ENCODE results near the gene TPSAB1. TPM values are rescaled to one million over a fixed set of nuclear protein-coding genes. Genes with fewer than 3 reads are reported as not detected.

The TPSAB1 gene
- total and polyA plus RNA-seq, 2 donors = 10.8 to 72.9 TPM

DNA sequence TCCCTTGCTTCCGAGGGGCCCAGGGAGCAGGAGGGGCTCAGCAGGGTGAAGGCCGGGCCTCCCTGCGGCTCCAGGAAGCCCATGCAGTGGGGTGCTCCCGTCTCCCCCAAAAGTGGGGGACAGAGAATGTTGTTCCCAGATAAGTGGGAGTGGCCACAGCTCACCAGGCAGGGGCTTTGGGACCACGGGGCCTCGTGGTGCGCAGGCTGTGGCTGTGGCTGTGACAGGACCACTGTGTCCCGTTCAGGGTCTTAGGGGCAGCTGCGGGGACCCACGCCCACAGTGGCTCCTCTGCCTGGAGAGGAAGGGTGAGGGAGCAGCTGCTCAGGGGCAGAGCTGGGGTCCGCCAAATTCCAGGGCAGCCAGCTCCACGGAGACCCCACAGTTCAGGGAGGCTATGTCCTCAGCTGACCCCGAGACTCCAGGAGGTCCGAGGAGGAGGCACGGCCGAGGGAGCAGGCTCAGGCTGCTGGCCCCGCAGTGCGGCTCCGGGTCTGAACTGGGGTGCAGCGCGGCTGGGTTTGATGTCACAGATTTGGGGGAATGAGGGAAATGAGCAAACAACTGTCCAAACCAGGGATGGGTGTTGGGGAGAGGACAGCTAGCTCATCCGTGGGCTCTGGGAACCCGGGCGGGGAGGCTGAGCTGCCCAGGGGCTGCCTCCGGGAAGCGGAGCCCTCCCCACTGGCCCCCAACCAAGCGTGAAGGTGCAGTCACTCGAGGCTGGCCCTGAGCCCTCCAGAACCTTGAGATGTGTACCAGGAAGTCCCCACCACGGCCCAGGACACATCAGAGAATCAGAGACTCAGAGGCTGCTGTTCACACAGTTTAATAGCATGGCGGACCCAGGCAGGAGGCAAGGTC is 38.8 kb downstream of the TPSAB1 start:
- Histone ChIP-seq H3K4me1 (ENCODE audit: insufficient read depth) (no peaks in the 10 kb centered on the region), H3K27ac (ENCODE audit: low read depth) (no peak overlapping the region), H3K36me3 (ENCODE audit: insufficient read depth) (no peaks in the 10 kb centered on the region), H3K4me3 (ENCODE audit: low read depth, low read length) (no peak overlapping the region)
- no peak for DNase-seq (ENCODE audit: extremely low spot score)
- 77% methylated on average over 30 of the region's 30 CpGs for whole genome bisulfite sequencing

- DNase-seq (ENCODE audit: extremely low spot score) = no peak
- WGBS = 86% methylated on average over 29 of the region's 29 CpGs
- Histone ChIP-seq H3K36me3 (ENCODE audit: insufficient read depth) (no peaks in the 10 kb centered on the region), H3K4me3 (ENCODE audit: low read depth, low read length) (no peak overlapping the region), H3K27ac (ENCODE audit: low read depth) (no peak overlapping the region), H3K4me1 (ENCODE audit: insufficient read depth) (no peaks in the 10 kb centered on the region)
Measured at GRCh38 chr16:1279945-1280589, 39.6 kb downstream of the TPSAB1 start.

DNA sequence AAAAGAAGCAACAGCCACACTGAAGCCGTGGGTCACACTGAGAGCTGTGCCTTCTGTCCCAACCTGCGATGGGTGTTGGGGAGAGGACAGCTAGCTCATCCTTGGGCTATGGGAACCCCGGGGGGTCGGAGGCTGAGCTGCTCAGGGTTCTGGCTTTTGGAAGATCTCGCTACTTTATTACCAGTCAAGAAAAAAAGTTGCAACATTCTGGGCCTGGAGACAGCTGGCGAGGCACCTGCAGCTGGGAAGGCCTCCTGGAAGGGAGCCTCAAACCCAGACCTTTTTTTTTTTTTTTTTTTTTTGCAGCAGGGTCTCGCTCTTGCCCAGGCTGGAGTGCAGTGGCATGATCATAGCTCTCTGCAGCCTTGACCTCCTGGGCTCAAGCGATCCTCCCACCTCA is 40.3 kb downstream of the TPSAB1 start:
- no peak for DNase-seq (ENCODE audit: extremely low spot score)
- Histone ChIP-seq H3K4me1 (ENCODE audit: insufficient read depth) (no peaks in the 10 kb centered on the region), H3K4me3 (ENCODE audit: low read depth, low read length) (no peak overlapping the region), H3K27ac (ENCODE audit: low read depth) (no peak overlapping the region), H3K36me3 (ENCODE audit: insufficient read depth) (no peaks in the 10 kb centered on the region)
- 74% methylated on average over 8 of the region's 8 CpGs for WGBS

DNA sequence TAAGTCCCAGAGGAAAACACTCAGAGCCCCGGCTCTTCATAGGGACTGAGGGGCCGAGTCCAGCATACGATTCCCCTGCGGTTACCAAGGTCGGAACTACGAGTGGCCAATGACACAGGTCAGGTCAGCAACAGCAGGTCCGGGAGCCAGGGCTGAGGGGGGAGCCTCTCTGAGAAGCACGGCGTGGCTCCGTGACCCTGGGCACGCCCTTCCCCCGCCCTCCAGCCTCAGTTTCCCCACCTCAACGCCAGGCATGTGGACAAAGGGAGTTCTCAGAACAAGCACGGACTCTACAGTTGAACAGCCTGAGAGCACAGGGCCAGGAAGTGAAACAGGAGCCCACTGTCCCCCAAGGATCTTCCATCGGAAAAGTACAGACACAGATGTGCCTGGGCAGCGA is 41.0 kb downstream of the TPSAB1 start:
- no peaks in the 10 kb centered on the region for H3K4me1 ChIP-seq (ENCODE audit: insufficient read depth)
- DNase-seq (ENCODE audit: extremely low spot score) = no peak
- no peak overlapping the region for H3K4me3 ChIP-seq (ENCODE audit: low read depth, low read length)
- 86% methylated on average over 16 of the region's 16 CpGs for WGBS
- H3K36me3 ChIP-seq (ENCODE audit: insufficient read depth) = no peaks in the 10 kb centered on the region
- no peak overlapping the region for H3K27ac ChIP-seq (ENCODE audit: low read depth)

- Histone ChIP-seq H3K4me3 (ENCODE audit: low read depth, low read length) (no peak overlapping the region), H3K27ac (ENCODE audit: low read depth) (no peak overlapping the region), H3K36me3 (ENCODE audit: insufficient read depth) (no peaks in the 10 kb centered on the region), H3K4me1 (ENCODE audit: insufficient read depth) (no peaks in the 10 kb centered on the region)
- WGBS = 79% methylated on average over 17 of the region's 17 CpGs
- no peak for DNase-seq (ENCODE audit: extremely low spot score)
Measured at GRCh38 chr16:1282324-1282973, 41.9 kb downstream of the TPSAB1 start.

GRCh38 chr16:1283296-1283695 is 42.8 kb downstream of the TPSAB1 start:
- Histone ChIP-seq H3K36me3 (ENCODE audit: insufficient read depth) (no peaks in the 10 kb centered on the region), H3K27ac (ENCODE audit: low read depth) (no peak overlapping the region), H3K4me3 (ENCODE audit: low read depth, low read length) (no peak overlapping the region), H3K4me1 (ENCODE audit: insufficient read depth) (no peaks in the 10 kb centered on the region)
- WGBS = 38% methylated on average over 17 of the region's 17 CpGs
- DNase-seq (ENCODE audit: extremely low spot score) = no peak

GRCh38 chr16:1283996-1284616 is 43.6 kb downstream of the TPSAB1 start:
- Histone ChIP-seq H3K36me3 (ENCODE audit: insufficient read depth) (no peaks in the 10 kb centered on the region), H3K27ac (ENCODE audit: low read depth) (no peak overlapping the region), H3K4me1 (ENCODE audit: insufficient read depth) (no peaks in the 10 kb centered on the region), H3K4me3 (ENCODE audit: low read depth, low read length) (no peak overlapping the region)
- WGBS = 61% methylated on average over 16 of the region's 16 CpGs
- no peak for DNase-seq (ENCODE audit: extremely low spot score)

DNA sequence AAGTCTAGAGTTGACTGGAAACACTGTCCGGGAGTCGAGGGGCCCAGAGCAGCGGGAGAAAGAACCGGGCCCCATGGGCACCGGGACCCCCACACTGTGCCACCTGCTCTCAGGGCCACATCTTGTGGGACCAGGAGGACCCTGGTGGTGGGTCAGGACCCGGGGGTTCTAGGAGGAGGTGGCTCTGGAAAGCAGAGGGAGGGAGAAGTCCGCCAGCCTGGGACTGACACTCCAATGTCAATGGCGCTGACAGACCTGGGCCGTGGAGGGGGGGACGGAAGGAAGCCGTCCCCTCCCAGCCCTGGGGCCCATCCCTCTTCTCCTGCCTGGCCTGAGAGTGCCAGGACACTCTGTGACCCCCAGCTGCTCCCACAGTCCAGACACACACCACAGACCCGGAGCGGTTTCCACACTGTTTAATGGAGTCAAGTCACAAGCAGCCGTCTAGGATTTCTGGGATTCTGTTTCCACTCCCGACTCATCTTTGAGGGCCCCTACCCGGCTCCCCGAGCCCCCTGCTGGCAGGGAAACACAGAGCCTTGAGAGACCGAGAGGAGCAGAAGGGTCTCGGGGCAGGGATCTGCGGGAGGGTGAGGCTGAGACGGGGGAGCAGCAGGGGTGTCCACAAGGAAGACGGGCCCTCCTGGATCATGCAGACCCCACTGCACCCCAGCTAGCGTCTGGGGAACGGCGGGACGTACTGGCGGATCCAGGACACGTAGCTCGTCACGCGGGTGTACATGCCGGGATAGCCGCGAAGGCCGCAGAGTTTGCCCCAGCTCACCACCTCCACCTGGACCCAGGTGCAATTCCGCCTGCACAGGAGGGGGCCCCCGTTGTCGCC is 45.4 kb downstream of the TPSAB1 start:
- 69% methylated on average over 38 of the region's 38 CpGs for WGBS
- Histone ChIP-seq H3K4me1 (ENCODE audit: insufficient read depth) (no peaks in the 10 kb centered on the region), H3K27ac (ENCODE audit: low read depth) (no peak overlapping the region), H3K4me3 (ENCODE audit: low read depth, low read length) (no peak overlapping the region), H3K36me3 (ENCODE audit: insufficient read depth) (no peaks in the 10 kb centered on the region)
- no peak for DNase-seq (ENCODE audit: extremely low spot score)

- no peak for DNase-seq (ENCODE audit: extremely low spot score)
- WGBS = 84% methylated on average over 25 of the region's 25 CpGs
- H3K36me3 ChIP-seq (ENCODE audit: insufficient read depth) = no peaks in the 10 kb centered on the region
- no peaks in the 10 kb centered on the region for H3K4me1 ChIP-seq (ENCODE audit: insufficient read depth)
- H3K4me3 ChIP-seq (ENCODE audit: low read depth, low read length) = no peak overlapping the region
- H3K27ac ChIP-seq (ENCODE audit: low read depth) = no peak overlapping the region
Measured at GRCh38 chr16:1286513-1287094, 46.1 kb downstream of the TPSAB1 start.

GRCh38 chr16:1287982-1288670 is 47.6 kb downstream of the TPSAB1 start:
- H3K4me1 ChIP-seq (ENCODE audit: insufficient read depth) = no peaks in the 10 kb centered on the region
- H3K27ac ChIP-seq (ENCODE audit: low read depth) = no peak overlapping the region
- WGBS = 44% methylated on average over 40 of the region's 40 CpGs
- H3K4me3 ChIP-seq (ENCODE audit: low read depth, low read length) = no peak overlapping the region
- no peak for DNase-seq (ENCODE audit: extremely low spot score)
- no peaks in the 10 kb centered on the region for H3K36me3 ChIP-seq (ENCODE audit: insufficient read depth)

GRCh38 chr16:1288813-1289476 is 48.4 kb downstream of the TPSAB1 start:
- DNase-seq (ENCODE audit: extremely low spot score) = no peak
- no peaks in the 10 kb centered on the region for H3K36me3 ChIP-seq (ENCODE audit: insufficient read depth)
- no peak overlapping the region for H3K4me3 ChIP-seq (ENCODE audit: low read depth, low read length)
- 32% methylated on average over 20 of the region's 20 CpGs for WGBS
- H3K4me1 ChIP-seq (ENCODE audit: insufficient read depth) = no peaks in the 10 kb centered on the region
- H3K27ac ChIP-seq (ENCODE audit: low read depth) = no peak overlapping the region

GRCh38 chr16:1289477-1289866 is 49.0 kb downstream of the TPSAB1 start:
- Histone ChIP-seq H3K27ac (ENCODE audit: low read depth) (no peak overlapping the region), H3K4me3 (ENCODE audit: low read depth, low read length) (no peak overlapping the region), H3K36me3 (ENCODE audit: insufficient read depth) (no peaks in the 10 kb centered on the region), H3K4me1 (ENCODE audit: insufficient read depth) (no peaks in the 10 kb centered on the region)
- no peak for DNase-seq (ENCODE audit: extremely low spot score)
- 7% methylated on average over 17 of the region's 17 CpGs for WGBS
